ENCODE measurements around the gene POLA2.

DNA sequence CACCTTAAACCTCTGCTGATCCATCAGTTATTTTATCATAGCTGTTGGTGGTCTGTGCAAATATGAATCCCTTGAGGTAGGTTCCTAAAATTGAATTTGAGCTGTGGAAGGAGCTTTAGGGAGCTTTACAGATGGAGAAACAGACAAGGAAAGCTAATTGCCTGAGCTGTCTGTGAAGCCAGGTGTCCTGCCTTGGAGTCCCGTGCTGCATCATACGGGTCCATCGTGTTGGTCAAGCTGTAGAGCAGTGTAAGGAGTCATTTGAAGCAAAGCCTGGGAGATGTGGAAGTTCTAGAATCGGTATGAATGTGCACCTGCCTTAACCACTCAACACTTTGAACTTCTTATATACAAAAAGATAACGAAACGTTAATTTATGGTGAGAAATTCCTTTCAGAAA lies 1.0 kb downstream of the POLA2 start:
- TF ChIP-seq, protein P1, sequence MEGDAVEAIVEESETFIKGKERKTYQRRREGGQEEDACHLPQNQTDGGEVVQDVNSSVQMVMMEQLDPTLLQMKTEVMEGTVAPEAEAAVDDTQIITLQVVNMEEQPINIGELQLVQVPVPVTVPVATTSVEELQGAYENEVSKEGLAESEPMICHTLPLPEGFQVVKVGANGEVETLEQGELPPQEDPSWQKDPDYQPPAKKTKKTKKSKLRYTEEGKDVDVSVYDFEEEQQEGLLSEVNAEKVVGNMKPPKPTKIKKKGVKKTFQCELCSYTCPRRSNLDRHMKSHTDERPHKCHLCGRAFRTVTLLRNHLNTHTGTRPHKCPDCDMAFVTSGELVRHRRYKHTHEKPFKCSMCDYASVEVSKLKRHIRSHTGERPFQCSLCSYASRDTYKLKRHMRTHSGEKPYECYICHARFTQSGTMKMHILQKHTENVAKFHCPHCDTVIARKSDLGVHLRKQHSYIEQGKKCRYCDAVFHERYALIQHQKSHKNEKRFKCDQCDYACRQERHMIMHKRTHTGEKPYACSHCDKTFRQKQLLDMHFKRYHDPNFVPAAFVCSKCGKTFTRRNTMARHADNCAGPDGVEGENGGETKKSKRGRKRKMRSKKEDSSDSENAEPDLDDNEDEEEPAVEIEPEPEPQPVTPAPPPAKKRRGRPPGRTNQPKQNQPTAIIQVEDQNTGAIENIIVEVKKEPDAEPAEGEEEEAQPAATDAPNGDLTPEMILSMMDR (IDR thresholded peaks at IDR 0.05; ENCODE audit: insufficient read depth, low read depth, low read length), result no peak
- TF ChIP-seq EZH2 (IDR thresholded peaks at IDR 0.05; ENCODE audit: insufficient read depth, low read length), result no peak

Data from astrocyte (in vitro differentiated cells and primary cell).